Erythroblast (primary cell): ENCODE data around the gene NME1.

Source experiments
- DNase-seq, 2 experiments: peaks; one replicate each; lab custom pipeline; 2025; lab: John Stamatoyannopoulos, UW
- GATA1 ChIP-seq: IDR thresholded peaks from 2 replicates; pipeline ENCODE4 v1.6.1; 2011; ENCODE audit warnings: low read depth, mild to moderate bottlenecking, control low read depth, low read length, moderate library complexity
- POLR2A ChIP-seq: IDR thresholded peaks from 2 replicates; pipeline ENCODE4 v1.6.1; 2011; ENCODE audit warnings: mild to moderate bottlenecking, low read length

NME1 gene

GRCh38 chr17:51124640-51125503 is 28.5 kb upstream of the NME1 start:
- TF ChIP-seq POLR2A (no peak), GATA1 (no peak)
- no peak for DNase-seq

- peak; percentile 90 to 92 for DNase-seq
- TF ChIP-seq POLR2A (no peak), GATA1 (no peak)
Measured at GRCh38 chr17:51128076-51128475, 25.3 kb upstream of the NME1 start.

- DNase-seq, result no peak
Measured at GRCh38 chr17:51132964-51133319, 20.4 kb upstream of the NME1 start.

GRCh38 chr17:51133365-51133764 is 20.0 kb upstream of the NME1 start:
- DNase-seq, result no peak
- TF ChIP-seq GATA1 (no peak), POLR2A (no peak)

More at GRCh38 chr17:51132964-51133319, 20.4 kb upstream of the NME1 start:
- TF ChIP-seq POLR2A, result no peak
- no peak for TF ChIP-seq GATA1

GRCh38 chr17:51135956-51136355 is 17.4 kb upstream of the NME1 start:
- TF ChIP-seq POLR2A (no peak), GATA1 (no peak)
- no peak for DNase-seq

- TF ChIP-seq GATA1 (no peak), POLR2A (no peak)
- no peak for DNase-seq
Measured at GRCh38 chr17:51142597-51142996, 10.8 kb upstream of the NME1 start.

GRCh38 chr17:51144266-51145022 is 8.9 kb upstream of the NME1 start:
- TF ChIP-seq GATA1 (no peak), POLR2A (no peak)

GRCh38 chr17:51147650-51148049 is 5.7 kb upstream of the NME1 start:
- peak in 1 of 2 experiments; percentile 32 for DNase-seq

More at GRCh38 chr17:51144266-51145022, 8.9 kb upstream of the NME1 start:
- DNase-seq, result no peak

GRCh38 chr17:51149163-51149562 is 4.2 kb upstream of the NME1 start:
- DNase-seq, result no peak
- TF ChIP-seq POLR2A (no peak), GATA1 (no peak)

More at GRCh38 chr17:51147650-51148049, 5.7 kb upstream of the NME1 start:
- TF ChIP-seq GATA1 (no peak), POLR2A (no peak)

GRCh38 chr17:51150932-51151331 is 2.4 kb upstream of the NME1 start:
- TF ChIP-seq GATA1 (no peak), POLR2A (no peak)
- DNase-seq, result no peak

GRCh38 chr17:51152766-51153209 is 571 bp upstream of the NME1 start:
- DNase-seq, result peak in 1 of 2 experiments; percentile 63
- TF ChIP-seq POLR2A, result no peak
- no peak for TF ChIP-seq GATA1

- TF ChIP-seq GATA1, result no peak
- no peak for TF ChIP-seq POLR2A
Measured at GRCh38 chr17:51154176-51154575, 817 bp downstream of the NME1 start.

GRCh38 chr17:51155416-51155815 is 2.1 kb downstream of the NME1 start:
- no peak for TF ChIP-seq GATA1
- no peak for TF ChIP-seq POLR2A
- DNase-seq, result no peak

More at GRCh38 chr17:51154176-51154575, 817 bp downstream of the NME1 start:
- peak; percentile 45 to 52 for DNase-seq

GRCh38 chr17:51159604-51160003 is 6.2 kb downstream of the NME1 start:
- DNase-seq, result no peak
- TF ChIP-seq POLR2A, result no peak
- no peak for TF ChIP-seq GATA1

- TF ChIP-seq GATA1 (no peak), POLR2A (no peak)
- no peak for DNase-seq
Measured at GRCh38 chr17:51161541-51161940, 8.2 kb downstream of the NME1 start.
